GM18519 (cell line): ENCODE data around the gene TOB2.
"Not testable (repeated sequence)": the region's sequence is repeated elsewhere in the genome, so short reads cannot be mapped to it uniquely, and the experiment has no call there.

Experiments
- ATAC-seq: cut with Tn5 transposase; IDR thresholded peaks from one replicate; pipeline ENCODE4 v1.9.1; 2021; ENCODE audit warnings: mild to moderate bottlenecking, moderate library complexity; ENCODE audit not compliant: unreplicated experiment, low FRiP score

TOB2 gene

GRCh38 chr22:41431656-41432055 lies 14.9 kb downstream of the TOB2 start:
- no peak for ATAC-seq

GRCh38 chr22:41429951-41430332 lies 16.7 kb downstream of the TOB2 start:
- ATAC-seq, result no peak

DNA sequence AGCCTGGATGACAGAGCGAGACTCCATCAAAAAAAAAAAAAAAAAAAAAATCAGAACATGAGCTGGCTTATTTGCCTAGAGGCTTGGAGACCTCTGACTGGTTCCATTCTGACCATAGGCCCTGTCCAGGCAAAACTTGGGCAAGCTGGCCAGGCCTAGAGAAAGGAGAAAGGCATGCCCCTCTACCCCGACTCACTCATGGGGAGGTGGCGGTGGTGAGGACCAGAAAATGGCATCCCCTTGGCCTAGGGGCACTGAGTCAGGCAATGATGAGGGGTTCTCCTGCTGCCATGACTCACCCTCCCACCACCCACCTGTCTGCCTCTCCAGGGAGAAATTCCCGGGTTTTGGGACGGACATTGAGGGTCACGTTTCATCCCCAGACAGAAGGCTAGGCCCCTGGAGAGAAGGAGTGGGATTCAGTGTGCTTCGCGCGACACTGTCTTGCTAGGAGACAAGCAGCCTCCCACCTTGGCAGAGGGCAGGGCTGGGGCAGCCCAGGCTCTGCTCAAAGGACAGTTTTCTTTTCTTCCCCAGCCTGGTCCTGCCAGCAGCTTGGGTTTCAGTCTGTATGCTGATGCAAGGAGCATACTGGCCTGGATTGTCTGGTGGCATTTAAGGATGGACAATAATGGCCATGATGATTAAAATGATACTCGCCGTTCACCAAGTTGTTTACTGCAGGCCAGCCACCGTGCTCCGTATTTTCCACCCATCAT lies 17.2 kb downstream of the TOB2 start:
- no peak for ATAC-seq

DNA sequence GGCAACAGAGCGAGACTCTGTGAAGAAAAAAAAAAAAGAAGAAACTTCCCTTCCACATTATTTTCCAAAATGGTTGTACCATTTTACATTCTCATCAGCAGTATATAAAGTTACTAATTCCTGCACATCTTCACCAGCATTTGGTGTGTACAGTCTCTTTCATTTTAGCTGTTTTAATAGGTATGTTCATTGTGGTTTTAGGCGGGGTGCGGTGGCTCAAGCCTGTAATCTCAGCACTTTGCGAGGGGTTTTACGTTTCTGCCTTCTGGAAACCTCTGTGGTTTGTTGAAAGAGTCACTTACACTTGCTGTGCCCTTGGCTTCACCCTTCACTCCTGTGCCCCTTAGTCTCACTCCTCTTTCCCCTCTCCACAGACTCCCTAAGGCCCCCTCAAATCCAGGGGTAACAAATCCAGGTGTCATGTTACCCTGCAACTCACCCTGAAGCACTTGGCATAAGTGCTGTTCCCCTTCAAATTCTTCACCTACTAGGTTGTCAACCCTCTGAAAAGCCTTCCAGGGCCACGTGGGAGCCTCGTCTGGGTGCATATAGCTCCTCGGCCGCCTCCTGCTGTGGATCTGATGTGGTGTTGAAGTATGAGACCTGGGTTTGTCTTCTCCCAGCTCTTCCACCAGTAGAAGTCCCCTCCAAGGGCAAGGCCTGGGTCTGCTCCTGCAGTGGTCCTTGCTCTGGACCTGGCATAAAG lies 20.8 kb downstream of the TOB2 start:
- ATAC-seq, result no peak

GRCh38 chr22:41418717-41419116 lies 27.9 kb downstream of the TOB2 start:
- ATAC-seq, result no peak

DNA sequence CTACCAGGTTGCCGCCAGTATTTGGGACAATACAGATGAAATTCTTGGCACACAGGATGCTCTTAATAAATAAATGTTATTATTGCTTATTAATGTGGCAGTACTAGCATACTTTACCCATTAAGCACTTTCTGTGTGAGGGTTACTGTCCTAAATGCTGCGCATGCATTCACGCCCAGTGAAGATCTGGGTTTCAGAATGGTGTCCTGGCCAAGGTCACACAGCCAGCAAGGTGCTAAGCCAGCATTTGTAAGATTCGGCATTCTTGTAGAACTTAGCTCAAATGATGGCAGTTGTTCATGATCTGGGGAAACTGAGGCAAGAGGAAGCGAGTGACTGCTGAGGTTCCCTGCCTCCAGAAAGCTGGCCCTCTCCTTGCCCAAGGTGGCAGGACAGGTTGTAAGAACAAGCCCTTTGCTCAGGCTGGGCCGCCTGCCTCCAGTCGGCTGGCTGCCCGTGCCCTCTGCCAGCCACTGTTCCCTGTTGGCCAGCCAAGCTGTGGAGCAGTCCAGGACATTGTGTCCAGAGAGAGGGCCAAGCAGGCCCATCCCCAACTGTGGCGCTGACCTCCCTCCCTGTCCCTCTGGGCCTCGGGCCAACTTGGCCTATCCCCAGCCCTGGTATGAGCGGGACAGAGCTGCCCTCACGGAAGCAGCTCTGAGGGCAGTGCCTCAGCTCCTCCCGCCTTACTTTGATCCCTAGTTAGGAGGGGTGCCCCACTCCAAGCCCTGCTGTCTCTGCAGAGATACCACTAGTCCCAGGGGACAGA lies 28.8 kb downstream of the TOB2 start:
- ATAC-seq, result no peak

GRCh38 chr22:41415554-41415953 lies 31.0 kb downstream of the TOB2 start:
- ATAC-seq, result no peak

- no peak for ATAC-seq
Observed at GRCh38 chr22:41411021-41411851, 35.4 kb downstream of the TOB2 start.

- ATAC-seq, result no peak
Observed at GRCh38 chr22:41410311-41410751, 36.3 kb downstream of the TOB2 start.

GRCh38 chr22:41408665-41409064 lies 37.9 kb downstream of the TOB2 start:
- ATAC-seq, result no peak

GRCh38 chr22:41407433-41407832 lies 39.2 kb downstream of the TOB2 start:
- ATAC-seq, result no peak

DNA sequence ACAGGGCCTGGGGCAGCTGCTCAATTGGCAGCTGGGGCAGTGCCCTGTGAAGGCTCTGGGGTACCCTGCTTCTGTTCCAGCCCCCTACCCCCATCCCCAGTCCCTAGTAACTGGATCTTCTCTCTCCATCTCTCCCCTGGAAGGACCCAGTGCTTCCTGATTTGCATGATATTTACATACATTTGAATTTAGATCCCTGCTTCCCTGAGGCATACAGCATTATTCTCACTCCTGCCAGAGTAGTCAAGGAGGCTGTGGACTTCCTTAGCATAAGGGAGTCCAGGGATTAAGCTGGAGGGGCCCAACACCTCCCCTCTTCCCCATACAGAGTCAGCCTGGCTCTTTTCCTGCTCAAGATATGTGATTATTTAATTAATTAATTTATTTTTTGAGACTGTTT lies 40.2 kb downstream of the TOB2 start:
- no peak for ATAC-seq

- no peak for ATAC-seq
Observed at GRCh38 chr22:41405588-41405987, 41.0 kb downstream of the TOB2 start.

DNA sequence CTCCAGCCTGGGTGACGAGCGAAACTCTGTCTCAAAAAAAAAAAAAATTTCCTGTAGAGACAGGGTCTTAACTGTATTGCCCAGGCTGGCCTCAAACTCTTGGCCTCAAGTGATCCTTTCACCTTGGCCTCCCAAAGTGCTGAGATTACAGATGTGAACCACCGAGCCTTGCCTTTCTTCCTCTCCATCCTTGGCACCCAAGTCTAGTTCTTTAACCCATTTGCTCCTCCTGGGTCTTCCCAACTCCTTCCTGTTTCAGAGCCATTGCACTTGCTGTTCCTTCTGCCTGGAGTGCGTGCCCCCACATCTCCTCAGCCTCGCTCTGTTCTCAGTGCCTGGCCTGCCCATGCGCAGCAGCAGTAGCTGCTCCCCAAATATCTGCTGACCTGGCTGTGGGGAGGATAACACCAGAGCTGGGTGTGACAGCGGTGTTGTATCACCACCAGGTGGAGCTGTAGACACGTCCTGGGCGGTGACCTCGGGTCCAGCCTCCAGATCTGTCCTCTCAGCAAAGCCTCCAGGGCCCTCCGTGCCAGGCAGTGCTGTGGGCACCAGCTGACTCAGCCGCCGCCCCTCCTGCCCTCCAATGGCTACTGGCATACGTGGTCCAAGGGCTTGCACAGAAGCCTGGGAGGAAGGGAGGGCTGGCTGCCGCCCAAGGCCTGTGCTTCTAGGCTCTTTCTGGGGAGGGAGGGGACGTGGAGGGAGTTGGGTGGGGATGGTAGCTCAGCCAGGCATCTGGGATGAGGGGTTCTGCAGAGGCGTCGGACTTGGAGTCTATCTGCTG lies 42.9 kb downstream of the TOB2 start:
- ATAC-seq, result no peak

GRCh38 chr22:41402851-41403250 lies 43.8 kb downstream of the TOB2 start:
- ATAC-seq, result not testable (repeated sequence)

DNA sequence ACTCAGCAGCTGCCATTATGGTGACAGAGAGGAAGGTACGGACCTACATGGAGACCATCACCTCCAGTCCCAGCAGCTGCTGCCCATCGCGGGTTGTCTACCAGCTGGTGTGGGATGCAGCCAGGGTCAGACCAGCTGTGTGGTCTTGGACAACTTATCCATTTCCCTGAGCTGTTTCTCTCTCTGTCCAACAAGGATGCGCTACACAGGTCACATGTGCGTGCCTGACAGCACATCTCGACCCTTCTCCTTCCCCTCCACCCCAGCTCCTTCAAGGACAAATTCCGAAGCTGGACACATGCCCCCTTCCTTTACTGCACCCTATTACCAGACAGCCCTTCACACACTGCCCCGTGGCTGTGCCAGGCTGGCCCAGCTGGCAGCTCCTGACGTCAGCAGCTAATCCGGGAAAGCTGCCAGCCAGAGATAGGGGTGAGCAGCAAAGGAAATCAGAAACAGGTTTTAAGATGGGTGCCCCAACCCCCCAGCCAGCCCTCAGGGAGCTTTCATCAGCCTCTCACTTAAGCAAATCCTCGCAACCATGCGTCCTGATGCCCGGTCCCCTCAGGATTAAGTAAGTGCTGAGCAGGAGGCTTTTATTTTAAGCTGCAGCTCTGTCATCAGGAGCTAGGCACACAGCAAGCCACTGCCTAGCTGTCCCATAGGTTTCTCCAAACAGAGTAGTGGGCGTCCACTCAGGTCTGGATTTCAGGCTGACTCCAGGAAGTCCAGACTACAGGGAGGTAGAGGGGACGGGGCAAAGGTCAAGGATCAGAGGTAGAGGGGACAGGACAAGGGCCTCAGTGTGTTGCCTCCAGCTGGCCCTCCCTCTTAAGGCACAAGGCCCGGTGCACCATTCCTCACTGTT lies 44.6 kb downstream of the TOB2 start:
- ATAC-seq, result no peak

GRCh38 chr22:41398921-41399320 lies 47.7 kb downstream of the TOB2 start:
- no peak for ATAC-seq

- ATAC-seq, result no peak
Observed at GRCh38 chr22:41397143-41397811, 49.3 kb downstream of the TOB2 start.
